ENCODE results near the gene ZNF335. TPM values are rescaled to one million over a fixed set of nuclear protein-coding genes. Genes with fewer than 3 reads are reported as not detected.
A peak's percentile ranks its signal among the peaks of the same experiment; 100 is the strongest.

Gene ZNF335
- total and polyA plus RNA-seq, 2 of the 13 experiments (the other 11 are each of a cell fraction or from before 2014, with no cell fraction given), result 9.7 to 13.7 TPM

DNA sequence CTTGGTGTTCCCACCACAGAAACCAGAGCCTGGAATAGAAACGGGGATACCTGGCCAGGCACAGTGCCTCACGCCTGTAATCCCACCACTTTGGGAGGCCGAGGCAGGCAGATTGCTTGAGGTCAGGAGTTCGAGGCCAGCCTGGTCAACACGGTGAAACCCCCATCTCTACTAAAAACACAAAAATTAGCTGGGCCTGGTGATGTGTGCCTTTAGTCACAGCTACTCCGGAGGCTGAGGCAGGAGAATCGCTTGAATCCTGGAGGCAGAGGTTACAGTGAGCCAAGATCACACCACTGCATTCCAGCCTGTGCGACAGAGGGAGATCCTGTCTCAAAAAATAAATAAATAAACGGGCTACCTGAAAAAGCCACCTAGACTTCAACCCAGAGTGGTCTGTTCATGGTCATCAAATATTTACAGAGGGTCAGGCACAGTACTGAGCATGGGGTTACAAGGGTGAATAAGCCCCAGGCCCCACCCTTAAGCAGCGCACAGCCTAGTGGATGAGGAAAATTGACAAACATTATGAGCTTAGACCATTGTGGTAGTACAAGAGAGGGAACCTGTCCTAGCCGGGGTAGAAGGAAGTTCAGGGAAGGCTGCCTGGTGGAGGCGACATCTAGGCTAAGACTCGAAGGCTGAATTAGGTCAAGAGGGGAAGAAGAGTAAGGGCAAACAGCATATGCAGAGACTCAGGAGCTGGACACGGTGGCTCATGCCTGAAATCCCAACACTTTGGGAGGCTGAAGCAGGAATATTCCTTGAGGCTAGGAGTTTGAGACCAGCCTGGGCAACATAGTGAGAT is 44.7 kb downstream of the ZNF335 start (continued):
- TF ChIP-seq ZUFSP (CRISPR knock-in tag; IDR thresholded peaks at IDR 0.05; ENCODE audit: borderline replicate concordance) (no peak), MAF1 (CRISPR knock-in tag; IDR thresholded peaks at IDR 0.05; ENCODE audit: borderline replicate concordance) (no peak), RBFOX2 (IDR thresholded peaks at IDR 0.05; ENCODE audit: low read depth, low read length) (no peak), ZBTB38 (CRISPR knock-in tag; IDR thresholded peaks at IDR 0.05) (peak; percentile 66), MAFF (IDR thresholded peaks at IDR 0.05; ENCODE audit: low read depth, low read length) (peak; percentile 31; the same call in 1 of the 2 replicates), ARHGAP35 (CRISPR knock-in tag; IDR thresholded peaks at IDR 0.05; ENCODE audit: borderline replicate concordance) (no peak; the same call in 1 of the 2 replicates), SALL2 (CRISPR knock-in tag; IDR thresholded peaks at IDR 0.05) (no peak), ZFP36L2 (CRISPR knock-in tag; IDR thresholded peaks at IDR 0.05) (no peak; the same call in 1 of the 2 replicates), CBFB (CRISPR knock-in tag; IDR thresholded peaks at IDR 0.05) (0 out of 2 replicates have a peak, but pooled peaks have one; percentile 53), PLRG1 (conservative IDR thresholded peaks at IDR 0.05) (no peak), ZFP36 (IDR thresholded peaks at IDR 0.05; ENCODE audit: borderline replicate concordance, low read depth, low read length, partially characterized antibody) (peak; percentile 98), BCL3 (CRISPR knock-in tag; IDR thresholded peaks at IDR 0.05) (0 out of 2 replicates have a peak, but pooled peaks have one; percentile 72), AGO2 (optimal IDR thresholded peaks at IDR 0.05; ENCODE audit: low read depth, low read length) (no peak), KMT2B (CRISPR knock-in tag; IDR thresholded peaks at IDR 0.05) (0 out of 2 replicates have a peak, but pooled peaks have one; percentile 53), SAFB2 (CRISPR knock-in tag; IDR thresholded peaks at IDR 0.05; ENCODE audit: borderline replicate concordance, low read depth) (peak; percentile 66; the same call in 1 of the 2 replicates), ZNF839 (CRISPR knock-in tag; IDR thresholded peaks at IDR 0.05; ENCODE audit: borderline replicate concordance) (0 out of 2 replicates have a peak, but pooled peaks have one; percentile 36), DDIT3 (CRISPR knock-in tag; IDR thresholded peaks at IDR 0.05) (no peak; the same call in 1 of the 2 replicates), AHR (CRISPR knock-in tag; IDR thresholded peaks at IDR 0.05) (peak; percentile 18; the same call in 1 of the 2 replicates), NFRKB (IDR thresholded peaks at IDR 0.05) (no peak), NR2F2 (IDR thresholded peaks at IDR 0.05; ENCODE audit: borderline replicate concordance, low read depth) (peak; percentile 79), FIP1L1 (IDR thresholded peaks at IDR 0.05; ENCODE audit: borderline replicate concordance, insufficient read depth, low read depth, low read length) (no peak), SMARCE1 (IDR thresholded peaks at IDR 0.05; ENCODE audit: borderline replicate concordance) (no peak), TFDP1 (CRISPR knock-in tag; IDR thresholded peaks at IDR 0.05; ENCODE audit: borderline replicate concordance) (peak; percentile 54; the same call in 1 of the 2 replicates), KLF9 (CRISPR knock-in tag; IDR thresholded peaks at IDR 0.05; ENCODE audit: low read depth) (no peak), ZNF383 (CRISPR knock-in tag; IDR thresholded peaks at IDR 0.05; ENCODE audit: borderline replicate concordance) (no peak; the same call in 1 of the 2 replicates), MIER2 (CRISPR knock-in tag; IDR thresholded peaks at IDR 0.05) (peak; percentile 77; the same call in 1 of the 2 replicates), ZNF382 (CRISPR knock-in tag; IDR thresholded peaks at IDR 0.05; ENCODE audit: borderline replicate concordance) (no peak)

Data from HepG2 (cell line).